HG03175 (cell line): ENCODE data around the gene MYLK.
"Not testable (repeated sequence)": the region's sequence is repeated elsewhere in the genome, so short reads cannot be mapped to it uniquely, and the experiment has no call there.

Experiments
- ATAC-seq: cut with Tn5 transposase; IDR thresholded peaks from one replicate; pipeline ENCODE4 v1.9.1; 2021; ENCODE audit warnings: mild to moderate bottlenecking, moderate library complexity; ENCODE audit not compliant: unreplicated experiment

MYLK gene

DNA sequence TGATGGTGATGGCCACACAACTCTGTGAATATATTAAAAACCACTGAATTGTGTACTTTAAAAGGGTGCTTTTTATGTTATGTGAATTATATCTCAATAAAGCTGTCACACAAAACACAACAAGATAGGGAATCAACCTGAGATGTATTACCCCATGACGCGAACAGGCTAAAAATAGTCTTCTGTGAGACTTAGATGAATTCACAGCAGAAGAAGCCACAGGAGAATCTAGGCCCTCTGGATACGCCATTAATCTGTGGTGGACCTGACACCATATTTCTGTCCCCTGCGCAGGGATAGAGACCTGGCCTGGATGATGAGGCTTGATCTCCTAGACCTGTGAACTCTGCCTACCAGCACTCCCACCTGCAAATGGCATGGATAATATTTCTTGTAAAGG lies 153.3 kb downstream of the MYLK start:
- ATAC-seq, result no peak

DNA sequence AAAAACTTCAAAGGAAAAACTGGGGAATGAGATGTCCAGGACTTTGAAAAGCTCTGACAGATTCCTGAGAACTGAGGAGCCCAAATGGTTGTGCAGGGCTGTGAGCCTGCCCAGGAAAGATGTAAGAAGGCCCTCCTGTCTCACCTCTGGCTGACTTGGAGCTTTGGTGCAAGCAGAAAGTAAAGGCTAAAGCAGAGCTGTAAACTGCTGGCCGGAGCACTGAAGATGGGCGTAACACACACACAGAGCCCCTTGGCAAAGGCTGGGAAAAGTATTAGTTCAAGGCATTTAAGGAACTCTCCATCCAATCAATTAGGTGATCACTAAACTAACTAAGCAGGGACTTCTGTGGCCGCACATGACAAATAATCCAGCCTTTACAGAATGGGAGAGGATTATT lies 155.1 kb downstream of the MYLK start:
- no peak for ATAC-seq

DNA sequence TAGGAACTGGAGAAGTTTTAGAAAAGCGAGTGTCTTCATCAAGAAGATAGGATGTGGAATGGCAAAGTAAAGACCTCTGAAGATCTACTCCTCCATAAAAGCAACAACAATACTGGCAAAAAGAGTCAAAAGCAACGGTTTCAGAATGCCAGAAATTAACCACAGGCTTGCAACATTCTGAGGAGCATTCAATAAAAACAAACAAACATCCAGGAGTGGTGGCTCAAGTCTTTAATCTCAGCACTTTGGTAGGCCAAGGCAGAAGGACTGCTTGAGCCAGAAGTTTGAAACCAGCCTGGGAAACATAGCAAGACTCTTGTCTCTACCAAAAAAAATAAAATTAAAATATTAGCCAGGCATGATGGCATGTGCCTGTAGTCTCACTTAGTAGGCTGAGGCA lies 156.1 kb downstream of the MYLK start:
- no peak for ATAC-seq

DNA sequence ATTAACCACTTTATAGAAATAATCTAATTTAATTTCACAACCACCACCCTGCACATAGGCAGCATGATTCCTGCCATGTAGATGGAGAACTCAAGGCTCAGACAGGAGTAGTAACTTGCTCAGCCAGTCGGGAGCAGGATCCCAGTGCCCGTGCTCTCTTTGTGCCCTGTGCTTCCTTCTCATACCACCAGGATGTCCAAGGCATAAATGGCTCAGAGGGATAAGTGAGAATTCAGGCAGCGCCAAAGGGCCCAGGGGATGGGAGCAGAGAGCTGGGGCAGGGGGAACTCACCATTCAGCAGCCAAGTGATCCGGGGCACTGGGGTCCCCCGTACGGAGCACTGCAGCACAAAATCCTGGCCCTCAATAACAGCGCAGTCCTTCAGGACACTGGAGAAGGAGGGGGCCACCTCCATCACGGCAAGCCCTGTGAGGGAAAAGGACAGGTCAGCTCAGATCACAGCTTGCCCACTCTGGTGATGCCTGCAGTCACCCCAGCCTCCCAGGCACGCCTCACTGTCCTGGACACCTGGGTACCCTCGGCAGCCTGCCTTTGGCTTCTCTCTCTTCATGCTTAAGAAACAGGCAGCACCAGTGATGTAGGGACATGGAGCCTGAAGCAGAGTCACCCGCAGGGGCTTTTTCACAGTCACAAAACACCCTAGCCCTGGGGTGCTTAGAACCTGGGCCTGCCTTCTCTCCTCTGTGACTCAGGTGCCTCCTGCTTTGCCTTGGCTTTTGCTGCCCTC lies 158.3 kb downstream of the MYLK start:
- no peak for ATAC-seq

DNA sequence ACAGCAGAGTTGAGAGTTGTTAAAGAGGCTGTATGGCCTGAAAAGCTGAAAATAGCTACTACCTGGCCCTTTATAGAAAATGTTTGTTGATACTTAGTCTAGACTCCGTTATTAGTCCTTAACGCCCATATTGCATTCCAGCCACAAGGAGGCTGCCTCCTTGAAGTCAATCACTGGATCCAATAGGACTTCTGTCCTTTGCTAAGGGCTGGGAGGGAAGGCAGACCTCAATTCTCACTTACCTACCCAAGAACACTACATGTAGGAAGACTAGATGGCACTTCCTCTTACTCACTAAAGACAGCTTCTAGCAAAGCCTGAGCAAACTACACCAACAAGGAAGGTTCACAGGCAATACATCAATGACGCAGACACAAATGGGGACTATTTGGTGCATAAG lies 159.8 kb downstream of the MYLK start:
- ATAC-seq, result no peak

DNA sequence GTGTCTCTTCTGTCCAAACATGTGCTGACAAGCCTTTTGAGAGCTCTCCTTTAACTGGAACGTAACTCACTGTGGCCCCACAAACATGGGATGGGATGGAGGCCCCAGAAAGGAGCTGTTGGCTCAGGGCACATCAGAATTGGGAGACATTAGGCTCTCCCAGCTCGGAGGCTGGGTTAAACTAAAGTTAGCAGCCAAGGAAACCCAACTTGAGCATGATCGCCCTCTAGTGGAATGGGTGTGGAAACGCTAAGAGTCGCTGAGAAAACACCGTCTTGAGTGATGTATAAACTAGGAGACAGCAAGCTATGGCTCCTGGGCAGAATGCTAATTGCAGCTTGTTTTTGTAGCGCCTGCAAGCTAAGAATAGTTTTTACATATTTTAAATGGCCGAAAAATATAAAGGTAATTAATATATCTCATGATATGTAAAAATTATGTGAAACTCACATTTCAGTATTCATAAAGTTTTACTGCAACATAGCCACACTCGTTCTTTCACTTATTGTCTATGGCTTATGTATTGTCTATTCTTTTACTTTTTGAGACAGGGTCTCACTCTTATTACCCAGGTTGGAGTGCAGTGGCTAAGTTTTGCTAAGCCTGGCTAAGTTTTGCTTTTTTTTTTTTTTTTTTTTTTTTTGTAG lies 160.5 kb downstream of the MYLK start:
- ATAC-seq, result peak; percentile 74

DNA sequence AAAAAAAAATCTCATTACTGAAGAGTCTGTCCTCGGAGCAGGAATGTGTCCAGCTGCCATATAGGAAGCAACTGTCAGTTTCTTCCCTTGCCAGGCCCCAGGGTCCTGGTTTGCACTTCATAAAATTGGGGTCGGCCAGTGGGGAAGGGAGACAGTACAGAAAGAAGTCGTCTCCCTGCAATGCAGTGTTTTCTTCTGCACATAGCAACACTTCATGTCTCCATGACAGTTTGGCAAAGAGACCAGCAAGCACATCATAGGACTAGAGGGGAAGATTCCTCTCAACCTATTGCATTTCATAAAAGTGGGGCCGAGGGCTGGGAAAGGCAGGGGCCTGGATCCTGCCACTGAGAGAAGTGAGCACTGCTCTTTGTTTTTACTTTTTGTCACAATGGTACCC lies 161.1 kb downstream of the MYLK start:
- ATAC-seq, result no peak

DNA sequence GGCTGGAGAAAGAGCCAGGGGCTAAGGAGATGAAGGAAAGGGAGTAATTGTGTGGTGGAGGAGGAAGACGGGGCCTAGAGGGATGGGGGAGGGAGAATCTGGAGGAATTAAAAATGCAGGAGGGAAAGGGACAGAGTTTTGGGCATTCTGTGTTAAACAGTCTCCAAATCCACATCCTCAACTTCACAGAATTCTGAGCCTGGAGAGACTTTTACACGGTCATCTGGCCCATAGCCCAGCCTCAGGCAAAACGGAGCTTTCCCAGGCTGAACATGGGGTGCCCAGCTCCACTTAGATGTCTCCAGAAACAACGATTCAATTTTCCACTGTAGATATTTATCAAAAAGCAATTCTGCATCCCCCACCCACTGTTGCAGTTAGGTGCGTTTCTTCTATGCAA lies 161.7 kb downstream of the MYLK start:
- ATAC-seq, result no peak

DNA sequence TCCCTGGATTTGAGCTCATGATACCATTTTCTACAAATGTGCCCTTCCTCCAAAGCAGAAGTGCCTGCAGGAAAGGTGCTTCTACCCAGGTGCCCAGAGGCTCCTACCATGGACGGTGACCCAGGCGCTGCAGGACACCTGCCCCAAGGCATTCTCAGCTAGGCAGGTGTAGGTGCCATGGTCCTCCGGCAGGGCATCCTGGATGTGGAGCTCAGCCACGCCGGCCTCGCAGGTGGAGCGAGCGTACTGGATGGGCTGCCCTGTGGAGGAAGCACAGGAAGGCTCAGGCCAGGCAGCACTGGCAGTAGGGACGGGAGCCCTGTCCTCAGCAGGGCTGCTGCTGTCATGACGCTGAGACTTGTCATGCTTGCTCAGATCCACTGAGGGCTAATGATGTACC lies 162.1 kb downstream of the MYLK start:
- ATAC-seq, result no peak

DNA sequence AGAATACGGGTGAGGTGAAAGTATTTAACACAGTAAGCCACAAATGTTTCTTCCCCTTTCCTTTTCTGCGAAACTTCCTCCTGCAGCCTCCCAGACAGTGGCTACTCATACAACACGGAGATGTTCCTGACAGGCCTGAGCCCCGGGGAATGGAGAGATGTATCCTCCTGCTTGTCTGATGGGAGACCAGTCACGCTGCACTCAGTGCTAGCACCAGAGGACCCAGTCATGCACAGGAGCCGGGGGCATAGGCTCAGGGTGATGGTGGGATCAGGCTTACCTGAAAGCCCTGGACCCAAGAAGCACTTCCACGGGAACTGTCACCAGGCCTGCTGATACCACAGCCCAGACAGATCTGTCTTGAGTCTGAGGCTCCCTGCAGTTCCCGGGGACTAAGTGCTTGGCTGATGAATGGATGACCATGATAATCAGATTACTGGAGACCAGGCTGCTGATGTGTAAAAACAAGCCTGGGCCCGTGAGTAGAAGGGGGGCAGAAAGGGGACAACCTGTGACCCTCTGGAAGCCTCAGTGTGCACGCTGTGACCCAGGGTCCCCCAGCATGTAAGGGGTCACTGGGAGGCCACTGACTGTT lies 162.9 kb downstream of the MYLK start:
- not testable (repeated sequence) for ATAC-seq

DNA sequence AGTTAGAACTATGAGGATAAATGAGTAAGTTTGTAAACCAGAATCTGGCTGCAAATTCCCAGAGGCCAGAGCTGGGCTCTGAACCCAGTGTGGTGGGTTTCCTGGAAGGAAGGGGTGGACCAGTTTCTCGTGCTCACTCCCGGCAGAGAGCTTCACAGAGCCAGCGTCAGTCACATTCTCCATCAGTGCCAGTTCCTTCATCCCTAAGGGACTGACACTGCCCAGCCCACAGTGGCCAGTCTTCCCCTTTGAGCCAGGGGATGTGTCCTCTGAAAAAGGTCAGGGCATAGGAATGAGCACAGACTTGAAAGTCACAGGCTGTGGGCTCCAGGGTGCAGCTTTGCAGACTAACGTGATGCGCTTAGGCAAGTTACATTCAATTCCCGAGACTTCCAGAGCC lies 163.5 kb downstream of the MYLK start:
- no peak for ATAC-seq

DNA sequence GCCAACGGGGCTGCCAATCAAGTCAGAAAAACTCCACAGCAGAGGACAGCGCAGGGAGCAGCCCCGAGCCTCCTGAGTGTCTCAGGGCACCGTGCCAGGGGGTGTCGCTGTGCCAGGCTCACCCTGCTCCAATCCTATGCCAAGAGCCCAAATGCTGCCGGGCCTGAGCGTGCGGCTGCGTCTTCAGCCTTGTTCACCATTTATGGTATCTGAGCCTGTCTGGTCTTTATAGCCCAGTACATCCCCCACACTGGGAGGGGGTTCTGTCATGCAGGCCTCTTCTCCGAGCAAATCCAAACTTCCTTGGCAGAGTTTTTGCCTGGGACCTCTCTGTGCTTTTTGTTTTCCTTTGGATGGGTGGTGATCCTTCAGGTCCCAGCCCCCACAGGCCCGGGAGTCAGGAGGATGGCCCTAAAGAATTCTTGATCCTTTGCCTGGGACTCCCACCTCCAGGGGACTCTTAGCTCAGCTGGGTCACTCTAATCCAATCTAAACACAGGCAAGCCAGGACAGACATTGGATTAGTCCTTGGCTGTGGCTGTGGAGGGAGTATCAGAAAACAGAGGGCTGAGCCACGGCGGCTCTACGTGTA lies 164.2 kb downstream of the MYLK start:
- ATAC-seq, result no peak

DNA sequence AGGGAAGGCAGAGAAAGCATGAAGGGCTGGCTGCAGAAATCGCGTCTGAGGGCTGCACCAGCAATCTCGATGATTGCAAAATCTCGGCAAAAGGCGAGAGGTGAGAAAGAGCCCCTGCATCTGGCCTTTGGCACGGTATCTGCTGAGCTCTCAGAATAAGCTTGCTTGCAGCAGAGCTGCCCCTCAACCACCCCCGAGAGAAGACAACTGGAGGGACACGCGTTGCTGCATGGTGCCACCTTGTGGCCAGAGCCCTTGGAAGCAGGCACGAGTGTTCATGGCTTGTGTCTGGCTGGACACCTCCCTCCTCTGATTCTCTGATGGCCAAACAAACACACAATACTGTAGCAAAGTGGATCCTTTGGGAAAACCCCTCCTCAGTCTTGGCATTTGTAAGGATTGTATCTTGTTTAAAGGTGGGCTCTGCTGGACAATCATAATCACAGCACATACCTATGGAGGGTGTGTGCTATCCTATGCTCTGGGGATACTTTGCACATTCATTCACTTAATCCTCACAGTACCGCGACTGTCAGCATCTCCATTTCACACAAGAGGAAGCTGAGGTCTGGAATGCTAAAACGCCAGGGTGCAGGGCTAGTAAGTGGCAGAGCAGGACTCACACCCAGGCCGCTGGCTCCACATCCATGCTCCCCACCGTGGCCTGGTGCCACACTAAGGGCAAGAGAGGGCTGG lies 164.9 kb downstream of the MYLK start:
- ATAC-seq, result not testable (repeated sequence)

DNA sequence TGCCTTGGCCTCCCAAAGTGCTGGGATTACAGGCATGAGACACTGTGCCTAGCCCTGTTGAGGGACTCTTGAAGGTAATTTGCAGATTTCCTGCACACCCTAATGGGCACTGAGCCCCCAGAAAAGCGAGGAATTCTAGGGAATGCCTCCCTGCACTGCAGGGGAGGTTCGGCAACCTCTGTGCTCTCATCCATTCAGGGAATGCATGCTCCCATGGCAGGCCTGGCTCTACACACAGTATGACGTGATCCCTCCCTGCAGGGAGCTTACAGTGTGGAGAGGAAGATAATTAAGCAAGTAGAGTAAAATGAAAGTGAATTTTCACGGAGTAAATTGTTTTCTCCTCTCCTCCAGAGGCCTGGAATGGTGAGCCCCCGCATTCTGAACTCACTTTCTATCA lies 166.0 kb downstream of the MYLK start:
- ATAC-seq, result no peak

DNA sequence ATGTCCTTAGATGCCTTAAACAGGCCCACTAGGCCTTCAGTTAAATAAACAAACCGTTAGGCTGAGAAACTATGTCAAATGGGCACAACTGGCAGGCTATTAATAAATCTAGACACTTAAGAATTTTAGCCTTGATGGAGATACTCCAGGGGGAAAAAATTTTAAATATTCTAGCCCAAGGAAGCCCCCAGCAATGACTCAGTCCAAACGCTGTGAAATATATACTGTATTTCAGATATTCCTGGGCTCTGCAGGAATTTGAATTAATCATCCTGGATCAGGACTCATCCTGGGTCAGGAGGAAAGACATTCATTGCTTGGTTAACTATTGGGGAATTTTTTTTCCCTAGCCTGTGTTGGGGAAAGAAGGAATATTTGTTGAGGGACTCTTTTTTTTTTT lies 166.7 kb downstream of the MYLK start:
- not testable (repeated sequence) for ATAC-seq

DNA sequence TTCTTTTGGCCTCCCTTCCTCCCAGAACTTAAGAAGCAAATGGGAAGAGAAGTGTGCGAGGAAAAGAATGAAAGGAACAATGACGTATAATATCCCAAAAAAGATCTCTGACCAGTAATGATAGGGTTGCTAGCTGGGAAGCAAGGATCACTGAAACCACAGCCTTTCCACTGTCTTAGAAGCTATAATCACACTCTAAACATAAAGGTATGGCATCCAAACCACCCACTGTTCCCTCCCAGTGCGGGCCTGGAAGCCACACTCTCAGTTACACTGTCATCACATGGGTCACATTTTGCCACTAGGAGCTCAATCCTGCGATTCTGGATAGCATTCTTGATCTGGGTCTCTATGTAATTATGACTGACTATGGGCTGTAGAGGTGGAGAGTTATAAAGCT lies 167.7 kb downstream of the MYLK start:
- no peak for ATAC-seq

DNA sequence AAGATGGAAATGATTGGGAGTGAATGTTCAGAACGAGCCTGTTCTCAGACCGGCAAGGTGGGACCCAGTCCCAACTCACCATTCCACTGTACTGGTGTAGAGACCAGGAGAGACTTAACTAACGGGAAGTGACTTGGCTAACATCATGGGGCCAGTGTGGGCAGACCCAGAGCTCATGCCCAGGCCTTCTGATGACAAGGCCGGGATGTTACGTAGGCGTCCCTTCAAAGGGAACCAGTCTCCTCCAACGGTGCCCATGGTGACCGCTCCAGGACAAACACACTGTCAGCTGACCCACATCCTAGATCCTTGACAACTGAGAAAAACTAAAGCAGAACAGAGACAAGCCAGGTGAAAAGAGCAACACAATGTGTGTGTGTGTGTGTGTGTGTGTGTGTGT lies 170.9 kb downstream of the MYLK start:
- ATAC-seq, result no peak

DNA sequence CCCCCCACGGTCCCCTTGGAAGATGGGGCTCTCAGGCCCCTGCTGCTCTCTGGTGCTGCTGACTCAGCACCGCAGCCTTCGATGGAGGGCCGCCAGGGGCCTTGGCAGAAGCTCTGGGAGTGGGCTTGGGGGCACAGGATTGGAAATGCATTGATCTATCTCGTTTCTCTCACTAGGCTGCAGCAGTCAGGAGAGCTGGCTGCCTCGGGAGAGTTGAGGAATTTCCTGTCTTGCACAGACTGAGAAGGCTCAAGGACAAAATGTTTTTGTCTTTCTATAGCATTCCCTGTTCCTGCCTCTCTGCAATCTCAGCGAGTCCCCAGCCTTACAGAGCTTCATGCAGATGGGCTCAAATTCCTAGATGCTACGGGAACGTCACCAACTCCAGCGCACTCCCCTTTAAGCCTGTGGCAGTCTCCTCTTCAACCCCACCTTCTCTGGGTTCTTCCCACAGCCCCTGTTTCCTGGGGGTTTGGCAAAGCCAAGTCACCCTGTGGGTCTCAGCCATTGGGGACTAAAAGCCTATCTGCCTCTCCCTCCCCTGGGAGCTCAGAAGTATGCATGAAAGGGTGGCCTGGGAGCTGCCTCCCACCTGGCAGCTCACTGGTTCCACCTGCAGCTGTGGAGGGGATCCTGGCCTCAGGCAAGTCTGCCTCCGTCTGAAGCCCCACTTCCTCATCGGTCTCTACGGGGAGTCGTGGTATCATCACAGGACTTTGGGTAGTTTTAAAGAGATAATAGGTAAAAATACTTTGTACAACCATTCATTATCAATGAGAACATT lies 171.9 kb downstream of the MYLK start:
- no peak for ATAC-seq

DNA sequence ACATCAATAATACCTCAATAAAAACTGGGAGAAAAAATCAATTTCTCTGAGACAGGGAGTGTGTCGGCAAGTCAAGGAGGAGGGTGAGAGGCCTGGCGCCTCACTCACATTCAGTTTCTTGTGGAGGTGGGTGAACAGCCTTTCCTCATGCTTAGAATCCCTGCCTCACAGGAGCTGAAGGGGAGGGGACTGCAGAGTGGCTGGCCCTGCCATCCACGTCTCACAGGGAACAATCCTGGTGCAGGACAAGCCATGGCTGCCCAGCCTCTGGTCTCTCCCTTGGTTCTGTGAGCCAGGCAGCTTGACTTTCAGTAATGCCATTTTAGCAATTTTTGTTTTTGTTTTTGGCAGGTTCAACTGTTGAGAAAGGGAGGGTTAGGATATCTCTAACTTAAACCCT lies 172.8 kb downstream of the MYLK start:
- no peak for ATAC-seq

DNA sequence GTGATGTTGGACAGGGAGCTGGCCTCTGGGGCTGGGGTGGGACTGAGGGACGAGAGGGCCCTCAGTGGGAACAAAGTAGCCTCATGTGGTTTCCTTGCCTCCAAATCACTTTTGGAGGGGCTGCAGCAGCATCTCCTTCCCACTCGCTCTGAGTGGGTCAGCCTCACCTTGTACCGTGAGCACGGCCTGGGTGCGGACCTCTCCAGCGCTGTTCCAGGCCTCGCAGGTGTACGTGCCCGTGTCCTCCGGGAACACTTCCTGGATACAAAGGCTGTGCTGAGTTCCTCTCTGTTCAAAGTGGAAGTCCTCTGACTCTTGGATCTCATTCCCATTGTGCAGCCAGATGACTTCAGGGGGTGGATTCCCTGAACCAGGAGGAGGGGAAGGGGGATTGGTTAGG lies 175.6 kb downstream of the MYLK start:
- ATAC-seq, result no peak

DNA sequence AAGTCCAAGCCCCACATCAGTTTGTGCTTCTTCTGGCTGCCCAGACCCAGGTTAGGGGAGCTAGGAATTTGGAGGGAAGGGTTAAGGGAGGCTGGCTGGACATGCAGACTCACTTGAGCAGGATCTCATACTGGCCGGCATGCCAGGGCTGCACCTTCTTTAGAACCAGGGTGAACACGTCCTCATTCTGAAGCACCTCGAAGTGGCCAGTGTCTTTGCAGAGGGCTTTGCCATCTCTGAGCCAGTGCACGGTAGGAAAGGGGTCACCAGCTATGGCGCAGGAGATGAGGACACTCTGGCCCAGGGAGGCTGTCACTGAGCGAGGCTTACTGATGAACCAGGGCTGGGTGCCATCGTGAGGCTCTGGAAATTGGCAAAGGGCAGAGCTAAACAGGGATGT lies 176.5 kb downstream of the MYLK start:
- not testable (repeated sequence) for ATAC-seq
